ENCODE measurements around the gene THADA.

Gene THADA

GRCh38 chr2:43216629-43217028 is 379.2 kb downstream of the THADA start:
- DNase-seq: no peak

DNA sequence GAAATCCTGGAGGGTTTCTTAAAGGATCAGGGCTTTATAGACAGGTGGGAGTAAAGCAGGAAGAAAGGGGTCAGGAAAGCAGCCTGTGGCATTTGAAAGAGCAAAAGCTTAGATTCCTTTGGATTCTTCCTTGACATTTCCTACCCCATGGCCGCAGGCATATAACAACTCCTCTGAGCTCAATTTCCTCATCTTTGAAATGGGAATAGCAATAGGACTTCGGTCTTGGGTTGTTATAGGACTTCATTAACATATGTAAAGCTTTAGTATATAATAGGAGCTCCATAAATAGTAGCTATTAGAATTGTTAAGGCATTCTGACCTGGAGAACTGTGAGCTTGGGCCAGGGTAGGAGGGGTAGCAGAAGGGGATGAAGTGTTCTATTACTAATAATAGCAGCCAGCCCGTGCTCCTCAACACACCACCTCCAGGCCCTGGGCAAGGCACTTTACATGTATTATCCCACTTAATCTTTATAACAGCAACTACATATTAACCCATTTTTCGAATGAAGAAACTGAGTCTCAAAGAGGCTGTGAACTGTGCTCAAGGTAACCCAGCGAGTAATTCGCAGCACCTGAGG is 380.1 kb downstream of the THADA start:
- DNase-seq: no peak

DNA sequence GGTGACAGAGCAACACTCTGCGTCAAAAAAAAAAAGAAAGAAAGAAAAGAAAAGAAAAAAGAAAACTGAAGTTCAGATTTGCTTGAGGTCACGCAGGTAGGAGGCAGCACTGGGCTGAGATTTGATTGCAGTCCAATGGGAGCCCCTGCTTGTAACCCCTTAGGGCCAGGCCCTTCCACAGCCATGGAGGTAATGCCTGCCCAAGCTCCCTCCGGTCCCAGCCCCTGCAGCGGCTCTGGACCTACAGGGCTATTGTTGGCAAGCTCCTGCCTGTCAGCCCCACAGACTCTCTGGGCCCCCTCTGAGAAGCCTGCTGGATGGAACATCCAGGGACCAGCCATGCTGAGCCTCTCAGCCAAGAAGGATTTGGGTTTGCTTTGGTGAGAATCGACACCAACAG is 381.6 kb downstream of the THADA start:
- no peak for DNase-seq

DNA sequence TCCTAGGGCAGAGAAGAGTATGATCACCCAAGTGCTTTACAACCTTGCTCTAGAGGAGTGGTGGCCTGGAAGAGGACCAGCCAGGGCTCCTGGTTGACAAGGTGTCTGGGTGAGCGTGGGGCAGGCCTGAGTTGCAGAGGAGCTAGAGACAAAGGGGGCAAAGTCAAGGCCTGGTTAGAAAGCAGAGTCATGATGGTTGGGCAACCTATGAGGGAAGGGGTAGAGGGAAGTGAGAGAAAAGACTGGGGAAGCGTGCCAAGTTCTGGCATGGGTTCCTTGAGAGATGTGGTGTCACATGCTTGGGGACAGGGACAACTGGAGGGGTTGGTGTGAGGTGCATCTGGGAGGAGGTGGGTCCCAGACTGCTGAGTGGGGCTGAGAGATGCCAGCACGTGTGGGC is 382.9 kb downstream of the THADA start:
- no peak for DNase-seq

- no peak for DNase-seq
Observed at GRCh38 chr2:43212216-43212835, 383.5 kb downstream of the THADA start.

GRCh38 chr2:43210467-43211303 is 385.2 kb downstream of the THADA start:
- no peak for DNase-seq

GRCh38 chr2:43210125-43210466 is 385.7 kb downstream of the THADA start:
- DNase-seq: no peak

- DNase-seq: no peak
Observed at GRCh38 chr2:43209204-43209717, 386.6 kb downstream of the THADA start.

- no peak for DNase-seq
Observed at GRCh38 chr2:43207553-43208300, 388.1 kb downstream of the THADA start.

DNA sequence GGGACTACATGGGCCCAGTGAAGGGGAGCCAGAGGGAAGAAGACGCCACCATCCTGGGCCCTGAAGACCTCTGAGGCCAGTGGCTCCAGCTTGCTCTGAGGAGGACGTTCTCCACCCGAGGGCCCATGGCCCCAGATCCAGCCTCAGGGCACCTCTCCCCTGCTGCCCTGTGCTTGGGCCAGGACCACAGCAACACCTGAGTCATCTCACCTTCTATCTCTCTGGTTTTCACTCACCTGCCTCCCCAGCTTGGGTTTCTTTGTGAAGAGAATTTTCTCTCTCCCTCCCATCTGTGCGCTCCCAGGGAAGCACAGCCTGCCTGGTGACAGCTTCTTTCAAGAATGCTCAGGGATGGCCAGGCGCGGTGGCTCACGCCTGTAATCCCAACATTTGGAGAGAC is 389.2 kb downstream of the THADA start:
- DNase-seq: no peak

DNA sequence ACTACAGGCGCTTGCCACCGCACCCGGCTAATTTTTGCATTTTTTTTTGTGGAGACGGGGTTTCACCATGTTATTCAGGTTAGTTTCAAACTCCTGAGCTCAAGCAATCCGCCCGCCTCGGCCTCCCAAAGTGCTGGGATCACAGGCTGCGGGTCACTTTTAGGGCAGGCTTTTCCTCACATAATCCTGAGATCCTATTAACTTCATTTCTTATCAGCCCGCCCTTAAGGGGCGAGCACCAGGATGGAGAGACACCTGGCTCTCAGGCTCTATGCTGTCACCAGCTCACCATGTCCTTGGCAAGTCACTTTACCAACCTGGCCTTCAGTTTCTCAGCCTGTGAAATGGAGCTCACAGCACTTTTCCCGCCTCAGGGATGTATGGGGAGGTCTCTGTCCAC is 392.5 kb downstream of the THADA start:
- no peak for DNase-seq

GRCh38 chr2:43202289-43202688 is 393.5 kb downstream of the THADA start:
- DNase-seq: no peak

DNA sequence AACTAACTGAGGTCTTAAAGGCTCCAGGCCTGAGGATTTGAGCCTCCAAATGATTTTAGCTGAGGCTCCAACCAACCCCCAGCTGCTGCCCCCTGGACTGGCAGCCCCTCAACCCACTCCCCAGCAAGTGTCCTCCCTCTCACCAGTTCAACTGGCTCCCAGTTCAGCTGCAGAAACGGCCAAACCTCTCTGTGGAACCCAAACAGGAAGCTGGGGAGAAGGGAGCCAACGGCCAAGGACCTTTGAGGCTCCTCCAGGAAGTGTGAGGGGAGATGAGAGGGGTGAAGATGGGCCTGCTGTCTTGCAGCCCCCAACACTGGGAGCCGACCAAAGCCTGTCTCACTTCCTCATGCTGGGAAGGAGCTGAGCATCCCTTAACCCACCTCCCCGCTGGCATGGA is 394.3 kb downstream of the THADA start:
- no peak for DNase-seq

DNA sequence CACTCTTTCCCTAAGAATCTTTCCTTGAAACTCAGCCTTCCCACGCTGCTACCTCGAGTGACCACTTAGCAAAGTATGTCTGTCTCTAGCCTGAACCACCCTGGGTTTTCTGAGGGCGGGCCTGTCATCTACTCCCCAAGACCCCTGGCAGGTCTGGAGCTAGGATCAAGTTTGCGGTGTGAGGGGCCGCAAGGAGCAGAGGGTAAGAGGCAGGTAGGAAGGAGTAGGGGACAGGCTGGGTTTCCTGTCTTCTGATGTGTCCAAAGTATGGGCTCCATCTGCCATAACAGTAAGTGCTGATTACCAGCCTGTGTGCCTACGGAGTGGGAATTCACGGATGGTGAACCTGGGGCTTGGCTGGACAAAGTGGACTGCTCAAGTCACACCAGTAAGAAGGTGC is 394.8 kb downstream of the THADA start:
- DNase-seq: no peak

GRCh38 chr2:43199492-43200488 is 396.0 kb downstream of the THADA start:
- DNase-seq: no peak

DNA sequence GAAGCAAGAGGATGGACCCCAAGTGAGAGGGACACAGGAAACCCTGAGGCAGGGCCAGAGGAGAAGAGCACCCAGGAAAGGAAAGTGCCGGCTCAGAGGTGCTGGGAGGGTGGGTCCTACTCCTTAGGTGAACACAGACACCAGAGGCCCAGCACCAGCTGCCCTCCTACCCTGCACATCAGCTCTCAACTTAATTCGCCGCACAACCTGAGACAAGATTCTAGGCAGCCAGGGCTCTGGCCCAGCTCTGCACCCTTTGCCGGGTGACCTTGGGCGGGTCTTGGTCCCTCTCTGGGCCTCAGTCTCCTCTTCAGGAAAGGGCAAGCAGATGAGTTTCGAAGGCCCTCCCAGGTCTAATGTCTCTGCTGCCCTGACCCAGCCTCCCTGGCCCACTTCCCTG is 397.6 kb downstream of the THADA start:
- no peak for DNase-seq

- DNase-seq: no peak
Observed at GRCh38 chr2:43197588-43197896, 398.3 kb downstream of the THADA start.

DNA sequence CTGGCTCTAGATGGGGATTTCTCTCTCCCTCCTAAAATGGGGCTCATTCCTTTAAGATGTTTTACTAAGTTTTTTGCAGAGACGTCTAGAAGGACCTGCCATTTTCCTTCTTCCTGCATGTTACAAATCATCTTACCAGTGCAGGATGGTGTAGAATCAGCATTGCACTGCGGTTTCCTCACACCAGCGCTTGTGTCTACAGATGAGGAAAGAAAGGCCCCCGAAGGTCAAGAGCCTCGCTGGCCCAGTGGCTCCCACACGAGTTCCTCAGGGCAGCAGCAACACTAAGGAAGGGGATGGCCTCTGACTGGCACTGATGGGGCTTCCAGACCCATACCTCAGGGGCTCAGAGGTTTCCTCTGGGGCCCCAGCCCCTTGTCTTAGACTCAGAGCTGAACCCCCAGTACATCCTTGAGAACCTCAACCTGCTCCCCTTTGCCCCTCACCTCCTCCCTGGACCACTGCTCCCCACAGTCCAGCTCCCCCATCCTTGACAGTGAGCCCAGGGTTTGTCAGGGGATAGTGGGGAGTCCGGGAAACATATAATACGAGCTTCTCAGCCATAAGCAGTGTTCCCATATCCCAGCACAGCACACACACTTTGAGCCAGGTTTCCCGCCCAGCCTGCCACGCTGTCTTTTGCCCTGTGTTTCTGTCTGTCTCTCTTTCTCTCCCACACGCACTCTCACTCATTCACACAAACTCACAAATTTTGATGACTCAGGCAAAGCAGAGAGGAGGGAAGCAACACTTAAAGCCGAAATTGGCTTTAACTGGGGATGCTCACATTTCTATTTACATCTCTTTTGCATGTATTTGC is 398.9 kb downstream of the THADA start:
- no peak for DNase-seq

- no peak for DNase-seq
Observed at GRCh38 chr2:43194121-43194869, 401.5 kb downstream of the THADA start.

DNA sequence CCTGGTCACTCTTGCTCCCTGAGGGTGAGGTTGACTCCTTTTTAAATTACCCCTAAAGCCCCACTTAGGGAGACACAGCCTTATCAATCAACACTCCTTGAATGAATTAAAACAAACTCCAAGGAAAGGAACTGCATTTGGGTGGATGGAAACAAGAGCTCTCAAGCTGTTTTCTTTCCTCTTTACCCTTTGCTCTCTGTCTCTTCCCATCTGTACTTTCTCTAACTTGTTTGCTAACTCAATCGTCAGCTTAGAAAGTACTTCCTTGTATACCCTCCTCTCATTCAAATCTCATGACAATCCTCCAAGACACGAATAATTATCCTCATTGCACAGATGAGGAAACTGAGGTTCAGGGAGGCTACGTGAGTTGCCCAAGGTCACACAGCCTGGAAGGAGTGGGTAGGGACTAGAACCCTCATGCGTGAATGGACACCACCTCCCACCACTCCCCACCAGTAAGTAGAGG is 402.2 kb downstream of the THADA start:
- DNase-seq: no peak
